Measurements from ENCODE around the gene DLG5.

Gene DLG5

DNA sequence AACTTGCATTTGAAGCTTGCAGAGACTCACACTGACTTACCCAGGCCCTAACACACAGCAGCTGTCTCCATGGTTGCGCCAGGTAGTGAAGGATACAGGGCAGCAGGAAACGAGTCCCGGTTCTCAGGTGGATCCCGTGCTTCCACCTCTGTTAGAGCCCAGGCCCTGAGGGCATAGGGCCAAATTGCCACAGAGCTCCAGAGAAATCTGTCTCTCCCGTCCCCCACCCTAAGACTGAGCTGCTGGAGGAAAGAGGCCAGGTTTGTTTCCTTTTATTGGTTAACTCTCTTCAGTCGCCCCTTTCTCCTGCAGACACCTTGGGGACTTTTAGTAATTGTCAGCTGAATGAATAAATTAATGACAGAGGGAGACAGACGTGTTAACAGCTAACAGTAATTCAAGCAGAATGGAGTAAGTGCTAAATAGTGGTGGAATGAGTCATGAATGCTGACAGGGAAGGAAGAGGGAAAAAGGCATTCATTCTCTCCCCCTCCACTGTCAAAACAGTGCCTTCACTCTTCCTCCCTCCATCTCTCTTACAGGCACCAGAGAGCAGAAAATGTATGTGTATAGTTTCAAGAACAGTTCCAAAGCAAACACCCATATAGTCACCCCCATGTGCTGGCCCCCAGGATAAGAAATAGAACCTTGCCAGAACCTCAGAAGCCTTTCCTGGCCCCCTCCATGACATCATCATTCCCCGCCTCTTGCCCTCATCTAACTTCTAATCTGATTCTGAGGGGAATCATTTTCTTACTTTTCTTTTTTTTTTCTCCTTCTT lies 16.8 kb upstream of the DLG5 start:
- no peak for DNase-seq

DNA sequence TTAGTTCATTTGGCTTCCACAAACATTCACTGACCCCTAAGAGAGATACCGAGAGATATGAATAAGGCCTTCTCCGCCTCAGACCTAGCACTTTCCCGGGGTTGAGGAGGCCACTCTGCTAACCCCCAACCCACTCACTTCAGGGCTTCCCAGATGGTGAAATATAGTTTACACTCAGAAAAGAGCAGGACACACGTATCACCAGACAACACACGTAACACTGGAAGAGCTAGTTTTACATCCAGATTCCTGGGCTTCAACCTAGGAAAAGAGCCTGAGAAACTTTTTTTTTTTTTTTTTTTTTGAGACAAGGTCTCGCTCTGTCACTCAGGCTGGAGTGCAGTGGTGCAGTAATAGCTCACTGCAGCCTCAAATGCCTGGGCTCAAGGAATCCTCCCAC lies 15.2 kb upstream of the DLG5 start:
- no peak for DNase-seq

DNA sequence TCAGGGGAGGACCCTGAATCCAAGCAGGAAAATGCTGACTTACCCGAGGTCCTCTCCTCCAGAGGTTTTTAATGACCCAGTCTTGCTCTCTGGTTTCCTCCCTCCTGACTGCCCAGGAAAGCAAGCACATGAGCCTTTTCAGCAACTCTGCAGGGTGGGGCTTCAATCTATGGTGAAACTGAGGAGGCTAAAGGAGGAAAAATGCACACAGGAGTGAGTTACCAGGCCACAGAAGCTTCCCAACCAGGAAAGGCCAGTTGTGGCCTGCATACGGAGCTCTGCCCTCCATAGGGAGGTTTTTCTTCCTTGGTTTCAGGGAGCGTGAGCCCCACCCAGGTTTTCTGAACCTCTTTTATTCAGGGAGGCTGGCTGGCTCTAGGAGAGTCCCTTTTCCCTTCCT lies 14.1 kb upstream of the DLG5 start:
- DNase-seq, result no peak

DNA sequence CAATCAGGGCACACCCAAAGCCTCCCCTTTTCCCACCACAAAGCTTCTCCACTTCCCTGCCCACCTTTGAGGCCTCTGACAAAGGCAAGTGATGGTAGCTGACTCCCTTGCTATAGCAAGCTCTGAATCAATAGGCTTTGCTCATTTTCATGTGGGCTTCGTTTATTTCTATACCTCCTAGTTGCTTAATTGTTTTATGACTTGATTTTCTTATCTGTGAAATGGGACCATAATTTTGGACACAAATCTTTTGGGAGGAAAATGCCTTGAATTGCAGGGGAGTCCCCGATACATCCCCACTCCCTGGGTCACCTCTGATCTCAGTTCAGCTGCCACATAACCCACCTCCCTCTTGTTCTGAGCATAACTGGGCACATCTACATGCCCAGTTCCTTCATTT lies 13.7 kb upstream of the DLG5 start:
- no peak for DNase-seq

DNA sequence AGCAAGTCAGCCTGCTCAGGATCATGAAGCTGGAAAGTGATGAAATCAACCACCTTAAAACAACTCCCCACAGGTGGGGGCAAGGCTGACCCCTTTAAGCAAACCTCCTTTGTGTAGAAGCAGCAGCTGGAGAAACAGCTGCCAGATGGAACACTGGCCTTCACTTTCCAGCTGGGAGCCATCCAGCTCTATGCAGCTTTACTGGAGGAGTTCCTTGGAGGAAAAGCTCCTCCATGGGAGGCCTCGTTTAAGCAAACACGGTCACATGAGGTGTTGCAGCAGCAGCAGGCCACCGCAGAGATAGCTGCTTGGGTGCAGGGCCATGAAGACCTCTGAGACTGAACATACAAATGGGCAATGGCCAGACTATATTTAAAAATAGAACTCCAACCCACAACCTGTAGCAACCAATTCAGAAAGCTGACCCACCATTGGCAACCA lies 13.0 kb upstream of the DLG5 start:
- DNase-seq, result no peak

- DNase-seq, result no peak
Measured at GRCh38 chr10:77936697-77937567, 10.4 kb upstream of the DLG5 start.

DNA sequence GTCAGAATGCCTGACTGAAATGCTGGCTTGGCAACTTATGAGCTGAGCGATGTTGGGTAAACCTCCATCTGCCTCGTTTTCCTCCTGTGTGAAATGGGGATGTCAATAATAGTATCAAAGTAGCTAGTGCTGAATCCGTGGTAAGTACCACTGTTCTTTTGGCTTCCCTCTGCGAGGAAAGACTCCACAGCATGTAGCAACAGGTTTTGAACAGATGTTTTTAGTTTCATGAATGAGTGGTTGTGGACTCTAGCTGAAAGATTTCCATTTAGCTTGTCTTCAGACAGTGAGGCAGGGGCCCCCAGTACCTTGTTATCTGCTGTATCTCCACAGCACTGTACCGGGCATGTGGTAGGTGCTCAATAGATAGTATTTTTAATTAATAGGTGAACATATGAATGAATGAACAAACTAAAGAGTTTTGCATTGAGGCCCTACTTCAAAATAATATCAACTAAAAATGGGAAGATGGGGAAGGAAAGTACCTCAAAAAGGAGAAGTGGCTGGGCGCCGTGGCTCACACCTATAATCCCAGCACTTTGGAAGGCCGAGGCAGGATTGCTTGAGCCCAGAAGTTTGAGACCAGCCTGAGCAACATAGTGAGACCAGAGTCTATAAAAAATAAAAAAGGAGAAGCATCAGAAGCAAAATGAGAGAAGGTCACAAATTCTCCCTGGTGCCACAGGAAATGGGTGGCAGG lies 5.6 kb upstream of the DLG5 start:
- no peak for DNase-seq

- DNase-seq, result no peak
Measured at GRCh38 chr10:77927402-77928246, 1.1 kb upstream of the DLG5 start.

DNA sequence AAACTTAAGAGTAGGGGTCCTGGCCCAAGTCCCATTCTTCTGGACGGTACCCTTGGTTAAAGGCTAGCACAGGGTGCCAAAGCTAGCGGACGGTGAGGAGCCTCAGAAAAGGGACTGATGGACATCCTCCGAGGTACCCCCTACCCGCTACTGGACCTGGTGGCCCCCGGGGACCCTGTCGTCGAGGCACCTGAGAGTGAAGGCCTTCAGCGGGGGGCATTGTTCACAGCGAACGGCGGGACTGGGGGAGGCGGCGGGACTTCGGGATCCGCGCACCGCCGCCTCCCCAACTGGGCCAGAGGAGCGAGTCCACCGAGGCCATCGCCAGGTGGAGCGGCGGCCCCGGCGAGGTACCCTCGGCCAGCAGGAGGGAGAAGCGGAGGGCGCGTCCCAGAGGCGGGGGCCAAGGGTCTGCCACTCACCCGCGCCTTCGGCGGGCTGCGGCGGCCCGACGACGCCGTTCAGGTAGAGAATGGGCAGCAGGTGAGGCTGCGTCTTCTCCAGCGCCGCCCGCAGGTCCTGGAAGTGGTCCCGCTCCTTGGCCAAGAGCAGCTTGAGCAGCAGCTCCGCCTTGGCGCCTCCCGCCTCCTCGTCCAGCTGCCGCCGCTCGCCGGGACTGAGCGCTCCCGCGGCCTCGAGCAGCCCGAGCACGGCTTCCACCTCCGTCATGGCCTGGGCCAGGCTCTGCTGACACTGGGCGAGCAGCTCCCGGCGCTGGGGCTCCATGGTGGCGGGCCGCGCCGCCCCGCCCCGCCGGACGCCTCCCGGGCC lies 575 bp downstream of the DLG5 start:
- no peak for DNase-seq

DNA sequence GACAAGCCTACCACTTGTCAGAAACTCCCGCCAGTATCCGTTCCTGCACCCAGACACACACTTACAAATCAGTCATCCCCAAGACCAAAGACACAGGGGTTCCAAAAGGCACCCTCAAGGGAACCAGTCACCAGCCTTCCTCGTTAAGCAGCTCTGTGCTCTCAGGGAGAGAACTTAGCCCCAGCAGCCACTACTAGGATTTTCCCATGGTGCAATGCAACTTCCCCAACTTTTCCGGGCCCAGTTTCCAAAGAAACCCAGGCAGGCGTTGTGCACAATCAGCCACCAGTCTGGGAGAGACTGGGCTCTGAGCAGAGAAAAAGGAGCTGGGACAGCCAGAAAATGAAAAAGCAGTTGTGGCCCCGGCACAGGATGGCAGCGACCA lies 1.2 kb downstream of the DLG5 start:
- DNase-seq, result no peak

GRCh38 chr10:77922566-77923179 lies 3.9 kb downstream of the DLG5 start:
- no peak for DNase-seq

GRCh38 chr10:77922055-77922454 lies 4.5 kb downstream of the DLG5 start:
- no peak for DNase-seq

DNA sequence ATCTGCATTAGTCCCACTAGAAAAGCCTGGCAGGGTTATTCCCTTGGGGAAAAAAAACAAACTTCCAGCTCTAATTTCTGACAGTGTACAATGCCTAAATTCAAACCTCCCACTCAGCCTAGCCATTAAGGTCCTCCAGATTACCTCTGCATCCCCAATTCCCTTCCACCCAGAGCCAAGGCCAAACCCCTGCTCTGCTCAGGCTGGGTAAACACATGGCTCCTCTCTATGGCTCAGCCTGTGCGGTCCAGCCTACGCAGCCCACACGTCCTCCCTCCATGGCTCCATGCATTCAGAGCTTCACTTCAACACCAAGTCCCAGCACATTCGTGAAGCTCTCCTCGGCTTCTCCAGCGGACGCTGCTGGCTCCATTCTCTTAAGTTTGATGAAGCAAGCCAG lies 5.2 kb downstream of the DLG5 start:
- DNase-seq, result no peak

GRCh38 chr10:77920495-77920894 lies 6.1 kb downstream of the DLG5 start:
- no peak for DNase-seq

DNA sequence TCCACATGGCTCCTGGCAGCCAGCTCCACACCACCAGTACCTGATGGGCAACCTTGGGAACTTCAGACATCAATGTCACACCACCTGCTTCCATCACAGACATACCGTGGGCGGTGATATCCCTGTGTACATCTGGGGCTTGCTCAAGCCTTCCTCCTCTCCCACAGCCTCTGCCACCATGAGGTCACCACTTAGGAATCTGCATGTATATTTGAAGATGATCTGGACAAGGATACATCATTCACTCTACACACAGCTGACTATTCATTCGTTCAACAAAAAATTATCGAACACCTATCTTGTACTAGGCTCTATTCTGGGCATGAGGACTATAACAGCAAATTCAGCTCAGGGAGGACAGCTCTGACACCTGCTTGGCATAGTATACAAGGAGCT lies 6.8 kb downstream of the DLG5 start:
- DNase-seq, result no peak

DNA sequence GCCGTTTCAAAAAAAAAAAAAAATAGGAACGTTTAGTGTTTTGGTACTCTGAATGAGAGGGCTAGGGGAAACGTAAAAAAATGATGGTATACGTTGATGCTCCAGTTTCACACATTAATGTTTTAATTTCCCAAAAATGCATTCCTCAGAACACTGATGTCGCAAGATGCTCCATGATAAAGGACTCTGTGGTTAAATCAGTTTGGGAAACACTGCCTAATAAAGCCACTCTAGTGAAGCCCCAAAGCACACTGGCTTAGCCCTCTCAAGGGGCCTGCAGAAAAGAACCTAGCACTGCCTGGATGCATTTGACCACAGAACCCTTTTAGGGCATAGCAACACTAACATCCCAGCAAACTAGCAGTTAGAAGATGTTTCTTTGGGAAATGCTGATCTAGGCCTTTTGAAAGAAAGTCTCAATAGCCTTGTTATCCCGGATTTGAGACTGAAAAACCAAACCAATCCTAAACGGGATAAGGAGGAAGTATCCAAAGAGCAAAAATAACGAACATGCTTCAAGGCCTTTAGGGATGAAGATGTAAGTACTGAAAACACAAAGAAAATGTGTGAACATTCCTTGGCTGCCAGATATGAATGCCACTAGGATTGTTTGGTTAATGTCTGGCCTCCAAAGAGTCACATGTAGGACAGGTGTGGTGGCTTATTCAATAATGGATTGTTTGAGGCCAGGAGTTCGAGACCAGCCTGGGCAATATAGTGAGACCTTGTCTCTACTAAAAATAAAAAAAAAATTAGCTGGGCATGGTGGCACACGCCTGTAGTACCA lies 11.0 kb downstream of the DLG5 start:
- no peak for DNase-seq

- DNase-seq, result no peak
Measured at GRCh38 chr10:77913090-77913489, 13.5 kb downstream of the DLG5 start.

DNA sequence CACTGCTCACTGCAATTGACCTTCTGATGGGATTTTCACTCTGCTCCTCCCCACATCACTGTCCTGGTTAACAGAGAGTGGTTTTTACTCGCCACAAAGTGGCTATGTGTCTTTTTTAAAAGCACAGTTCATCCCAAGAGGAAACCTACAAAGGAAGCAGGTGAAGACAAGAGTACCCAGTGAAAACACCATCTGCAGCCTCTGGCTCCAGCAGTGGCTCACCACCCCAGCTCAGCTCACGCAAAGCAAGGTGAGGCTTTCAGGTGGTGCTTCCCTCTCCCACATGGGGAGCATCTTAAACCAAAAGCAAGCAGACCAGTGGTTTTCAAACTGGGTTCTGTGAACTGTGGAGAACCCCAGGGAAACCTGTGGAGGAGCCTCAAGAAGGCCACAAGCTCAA lies 14.0 kb downstream of the DLG5 start:
- no peak for DNase-seq

DNA sequence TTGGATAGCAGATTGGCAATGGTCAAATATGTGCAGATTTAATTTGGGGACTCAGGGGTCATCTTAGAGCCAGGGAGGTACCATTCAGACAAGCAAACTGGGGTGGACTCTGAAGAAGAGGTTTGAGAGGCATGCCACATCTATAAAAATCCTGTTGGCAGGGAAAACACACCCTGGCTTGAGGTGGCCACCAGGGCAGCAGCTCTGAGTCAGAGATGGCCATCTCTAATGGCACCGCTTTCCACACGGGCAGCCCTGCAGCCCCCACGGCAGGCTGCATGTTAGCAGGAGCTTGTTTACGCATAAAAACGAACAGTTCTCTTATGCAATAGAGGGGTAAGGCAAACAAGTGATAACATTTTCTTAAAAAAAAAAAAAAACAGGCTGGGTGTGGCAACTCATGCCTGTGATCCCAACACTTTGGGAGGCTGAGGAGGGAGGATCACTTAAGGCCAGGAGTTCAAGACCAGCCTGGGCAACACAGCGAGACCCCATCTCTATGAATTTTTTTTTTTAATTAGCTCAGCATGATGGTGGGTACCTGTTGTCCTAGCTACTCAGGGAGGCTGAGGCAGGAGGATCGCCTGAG lies 14.9 kb downstream of the DLG5 start:
- no peak for DNase-seq

- no peak for DNase-seq
Measured at GRCh38 chr10:77910524-77911145, 15.9 kb downstream of the DLG5 start.
